GM23338 (cell line): ENCODE results near the gene TMED7. TPM values are rescaled to one million over a fixed set of nuclear protein-coding genes. Genes with fewer than 3 reads are reported as not detected.

Experiments used
- ATAC-seq: fragments of 200-7000 bp; cut with Tn5 transposase; 3 replicates; pipeline ENCODE4 v1.9.1; 2020
- DNase-seq: peaks from one replicate; pipeline ENCODE4 v3.0.0-alpha.2; 2015; ENCODE audit warnings: low spot score
- H2AFZ ChIP-seq: fragments of 200-600 bp; sonication (generic); 2 replicates; pipeline ENCODE4 v1.8.0; 2016; ENCODE audit warnings: antibody characterized with exemption, mild to moderate bottlenecking, moderate library complexity
- H3F3A ChIP-seq: fragments of 200-600 bp; sonication (generic); replicated peaks from 2 replicates; pipeline ENCODE4 v1.8.0; 2017; ENCODE audit warnings: antibody characterized with exemption, mixed run types, low read depth
- H3K27ac ChIP-seq: fragments of 200-600 bp; sonication (generic); 2 replicates; pipeline ENCODE4 v1.6.1; 2016; ENCODE audit warnings: low read depth
- H3K27me3 ChIP-seq: fragments of 200-600 bp; sonication (generic); 2 replicates; pipeline ENCODE4 v1.8.0; 2016; ENCODE audit warnings: mild to moderate bottlenecking, mixed run types, moderate library complexity; ENCODE audit not compliant: insufficient read depth
- H3K36me3 ChIP-seq: fragments of 200-600 bp; sonication (generic); 2 replicates; pipeline ENCODE4 v1.8.0; 2016; ENCODE audit warnings: mild to moderate bottlenecking; ENCODE audit not compliant: insufficient read depth
- H3K4me1 ChIP-seq: fragments of 200-600 bp; sonication (generic); 2 replicates; pipeline ENCODE4 v1.8.0; 2016; ENCODE audit warnings: mild to moderate bottlenecking, moderate library complexity; ENCODE audit not compliant: insufficient read depth
- H3K4me2 ChIP-seq: fragments of 200-600 bp; sonication (generic); 2 replicates; pipeline ENCODE4 v1.7.1; 2017; ENCODE audit warnings: mixed run types
- H3K4me3 ChIP-seq: fragments of 200-600 bp; sonication (generic); 2 replicates; pipeline ENCODE4 v1.6.1; 2016; ENCODE audit warnings: mixed run types
- H3K79me2 ChIP-seq: fragments of 200-600 bp; sonication (generic); replicated peaks from 2 replicates; pipeline ENCODE4 v1.8.0; 2017; ENCODE audit warnings: mild to moderate bottlenecking; ENCODE audit not compliant: insufficient read depth
- H3K9me2 ChIP-seq: fragments of 200-600 bp; sonication (generic); 2 replicates; pipeline ENCODE4 v1.8.0; 2017; ENCODE audit not compliant: insufficient read depth
- H4K20me1 ChIP-seq: fragments of 200-600 bp; sonication (generic); replicated peaks from 2 replicates; pipeline ENCODE4 v1.8.0; 2017; ENCODE audit warnings: mild to moderate bottlenecking; ENCODE audit not compliant: insufficient read depth
- H3K27ac Mint-ChIP-seq: 2 replicates; pipeline ENCODE4 v1.8.0; 2020; ENCODE audit warnings: inconsistent platforms, mild to moderate bottlenecking, moderate library complexity, mixed read lengths
- H3K27me3 Mint-ChIP-seq: 3 replicates; pipeline ENCODE4 v1.8.0; 2022; ENCODE audit warnings: low read depth, mild to moderate bottlenecking, moderate library complexity, mixed read lengths, inconsistent platforms; ENCODE audit not compliant: insufficient read depth, poor library complexity
- H3K36me3 Mint-ChIP-seq: 3 replicates; pipeline ENCODE4 v1.8.0; 2021; ENCODE audit warnings: low read depth, mild to moderate bottlenecking, inconsistent platforms, moderate library complexity, mixed read lengths
- H3K4me1 Mint-ChIP-seq: 3 replicates; pipeline ENCODE4 v1.8.0; 2020; ENCODE audit warnings: mild to moderate bottlenecking, inconsistent platforms, mixed read lengths
- H3K4me3 Mint-ChIP-seq: 3 replicates; pipeline ENCODE4 v1.8.0; 2021; ENCODE audit warnings: moderate library complexity, mild to moderate bottlenecking, inconsistent platforms, mixed read lengths
- H3K9me3 Mint-ChIP-seq: 3 replicates; pipeline ENCODE4 v1.8.0; 2020; ENCODE audit warnings: moderate library complexity, mild to moderate bottlenecking, inconsistent platforms, mixed read lengths
- CREB1 ChIP-seq: fragments of 250-450 bp; sonication (Bioruptor Pico); IDR thresholded peaks from 2 replicates; pipeline ENCODE4 v1.5.0; 2020; ENCODE audit warnings: low read depth, mild to moderate bottlenecking, moderate library complexity
- ETS1 ChIP-seq: IDR thresholded peaks from 2 replicates; pipeline ENCODE4 v1.6.1; 2016; ENCODE audit warnings: antibody characterized with exemption
- EZH2 ChIP-seq: fragments of 200-600 bp; sonication (generic); IDR thresholded peaks from one replicate; pipeline ENCODE4 v1.8.0; 2017; ENCODE audit warnings: antibody characterized with exemption, mild to moderate bottlenecking, low read depth; ENCODE audit not compliant: unreplicated experiment
- EZH2phosphoT487 ChIP-seq: fragments of 200-600 bp; sonication (generic); IDR thresholded peaks from one replicate; pipeline ENCODE4 v1.8.1; 2018; ENCODE audit warnings: antibody characterized with exemption; ENCODE audit not compliant: unreplicated experiment
- JUNB ChIP-seq: IDR thresholded peaks from one replicate; pipeline ENCODE4 v1.6.1; 2016; ENCODE audit warnings: antibody characterized with exemption; ENCODE audit not compliant: unreplicated experiment
- NANOG ChIP-seq: IDR thresholded peaks from 2 replicates; pipeline ENCODE4 v1.6.1; 2016; ENCODE audit warnings: antibody characterized with exemption, borderline replicate concordance
- POLR2AphosphoS5 ChIP-seq: IDR thresholded peaks from 2 replicates; pipeline ENCODE4 v1.6.1; 2016; ENCODE audit warnings: antibody characterized with exemption, low read depth
- REST ChIP-seq: IDR thresholded peaks from one replicate; pipeline ENCODE4 v1.6.1; 2018; ENCODE audit warnings: antibody characterized with exemption; ENCODE audit not compliant: unreplicated experiment
- STAT1 ChIP-seq: IDR thresholded peaks from one replicate; pipeline ENCODE4 v1.6.1; 2016; ENCODE audit warnings: antibody characterized with exemption; ENCODE audit not compliant: unreplicated experiment
- ZNF114 ChIP-seq: fragments of 250-450 bp; sonication (Bioruptor Pico); IDR thresholded peaks from 2 replicates; pipeline ENCODE4 v1.5.0; 2020; ENCODE audit warnings: mild to moderate bottlenecking, moderate library complexity
- ZNF331 ChIP-seq: fragments of 250-450 bp; sonication (Bioruptor Pico); IDR thresholded peaks from 2 replicates; pipeline ENCODE4 v1.5.0; 2020; ENCODE audit warnings: low read depth, mild to moderate bottlenecking, moderate library complexity
- ZNF462 ChIP-seq: fragments of 250-450 bp; sonication (Bioruptor Pico); IDR thresholded peaks from 2 replicates; pipeline ENCODE4 v1.5.0; 2020; ENCODE audit warnings: mild to moderate bottlenecking, moderate library complexity
- polyA plus RNA-seq: library from polyadenylated mRNA; unstranded; fragments of >200 nt; fragmentation: Nextera tagmentation; extraction: Ambion mirVana; gene quantifications from 2 replicates; pipeline ENCODE4 v1.2.1, GENCODE V29; 2016
- total RNA-seq: library from RNA; depleted of rRNA; stranded (reverse); fragments of >200 nt; shearing (Covaris generic); gene quantifications from 2 replicates; pipeline ENCODE4 v1.2.3, GENCODE V29; 2014
- TF ChIP-seq, protein P1 (sequence below), 2 experiments: fragments of 200-600 bp in 1 of 2; sonication (generic) in 1 of 2; conservative IDR thresholded peaks; 2 replicates each; pipeline versions ENCODE4 v1.5.1 to v1.6.1; 2016 to 2017; ENCODE audit warnings: antibody characterized with exemption in 2 of 2, low read depth in 2 of 2, mild to moderate bottlenecking in 2 of 2, moderate library complexity in 1 of 2

TMED7 gene
- total and polyA plus RNA-seq, 2 experiments from 2014 or later = 30.2 to 158 TPM

DNA sequence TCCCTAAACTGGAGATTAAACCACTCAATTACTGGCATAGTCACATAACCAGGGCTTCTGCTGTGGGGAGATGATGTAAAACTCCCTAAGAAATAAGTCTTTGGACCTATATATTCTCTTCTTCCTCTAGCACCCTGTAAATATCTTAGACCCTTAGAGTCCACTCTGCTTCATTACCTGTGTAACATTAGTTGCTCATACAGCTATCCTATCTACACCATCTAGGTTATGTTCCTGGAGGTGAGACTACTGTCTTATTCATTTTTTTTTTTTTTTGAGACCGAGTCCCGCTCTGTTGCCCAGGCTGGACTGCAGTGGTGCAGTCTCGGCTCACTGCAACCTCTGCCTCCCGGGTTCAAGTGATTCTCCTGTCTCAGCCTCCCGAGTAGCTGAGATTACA is 14.0 kb downstream of the TMED7 start:
- Histone ChIP-seq H3K4me1 (peaks cover 19% of the 10 kb centered on the region), H3K36me3 (peaks cover 6% of the 10 kb centered on the region; the same call in 1 of the 2 replicates), H4K20me1 (no peaks in the 10 kb centered on the region), H3K27me3 (no peaks in the 10 kb centered on the region), H3F3A (no peaks in the 10 kb centered on the region), H2AFZ (no peak overlapping the region), H3K27ac (no peak overlapping the region), H3K79me2 (0 out of 2 replicates have a peak, but pooled peaks cover 3% of the 10 kb centered on the region), H3K4me2 (no peak overlapping the region), H3K9me2 (no peaks in the 10 kb centered on the region), H3K4me3 (no peak overlapping the region)
- no peak for ATAC-seq
- peaks cover 14% of the 10 kb centered on the region for H3K4me1 Mint-ChIP-seq
- H3K27ac Mint-ChIP-seq = no peak overlapping the region
- peaks cover 16% of the 10 kb centered on the region; the same call in 2 of the 3 replicates for H3K36me3 Mint-ChIP-seq
- H3K27me3 Mint-ChIP-seq = peaks cover 4% of the 10 kb centered on the region
- no peaks in the 10 kb centered on the region for H3K9me3 Mint-ChIP-seq
- no peak for DNase-seq
- TF ChIP-seq EZH2phosphoT487 (no peak), NANOG (no peak), ZNF331 (no peak), CREB1 (CRISPR knock-in tag) (no peak), REST (no peak), ZNF462 (CRISPR knock-in tag) (no peak), JUNB (no peak), POLR2AphosphoS5 (no peak), STAT1 (no peak), ZNF114 (CRISPR knock-in tag) (no peak), EZH2 (no peak), ETS1 (no peak)
- TF ChIP-seq, protein P1, sequence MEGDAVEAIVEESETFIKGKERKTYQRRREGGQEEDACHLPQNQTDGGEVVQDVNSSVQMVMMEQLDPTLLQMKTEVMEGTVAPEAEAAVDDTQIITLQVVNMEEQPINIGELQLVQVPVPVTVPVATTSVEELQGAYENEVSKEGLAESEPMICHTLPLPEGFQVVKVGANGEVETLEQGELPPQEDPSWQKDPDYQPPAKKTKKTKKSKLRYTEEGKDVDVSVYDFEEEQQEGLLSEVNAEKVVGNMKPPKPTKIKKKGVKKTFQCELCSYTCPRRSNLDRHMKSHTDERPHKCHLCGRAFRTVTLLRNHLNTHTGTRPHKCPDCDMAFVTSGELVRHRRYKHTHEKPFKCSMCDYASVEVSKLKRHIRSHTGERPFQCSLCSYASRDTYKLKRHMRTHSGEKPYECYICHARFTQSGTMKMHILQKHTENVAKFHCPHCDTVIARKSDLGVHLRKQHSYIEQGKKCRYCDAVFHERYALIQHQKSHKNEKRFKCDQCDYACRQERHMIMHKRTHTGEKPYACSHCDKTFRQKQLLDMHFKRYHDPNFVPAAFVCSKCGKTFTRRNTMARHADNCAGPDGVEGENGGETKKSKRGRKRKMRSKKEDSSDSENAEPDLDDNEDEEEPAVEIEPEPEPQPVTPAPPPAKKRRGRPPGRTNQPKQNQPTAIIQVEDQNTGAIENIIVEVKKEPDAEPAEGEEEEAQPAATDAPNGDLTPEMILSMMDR (conservative IDR thresholded peaks at IDR 0.05; ENCODE audit: low read depth in 2 of 2) = no peak
- no peak overlapping the region for H3K4me3 Mint-ChIP-seq
